ENCODE data around the gene APIP. TPM values are rescaled to one million over a fixed set of nuclear protein-coding genes. Genes with fewer than 3 reads are reported as not detected.

APIP gene
- total RNA-seq, 1 experiment from 2014 or later, result 42.6 TPM

GRCh38 chr11:34953955-34954354 is 37.8 kb upstream of the APIP start:
- Histone ChIP-seq H3K4me1 (ENCODE audit: control insufficient read depth, insufficient read depth, low read length) (no peaks in the 10 kb centered on the region), H3K36me3 (ENCODE audit: control insufficient read depth, insufficient read depth, low read length) (peaks cover 2% of the 10 kb centered on the region; the same call in 1 of the 2 replicates), H3K27ac (ENCODE audit: low read length) (peak overlapping the region; percentile 67; the same call in 1 of the 2 replicates), H3K27me3 (ENCODE audit: control insufficient read depth, insufficient read depth, low read length) (no peaks in the 10 kb centered on the region), H3K4me3 (ENCODE audit: low read depth in 2 of 2, low read length in 2 of 2) (no peak overlapping the region), H3K9me3 (ENCODE audit: control insufficient read depth, insufficient read depth, low read depth, low read length) (no peaks in the 10 kb centered on the region; the same call in 1 of the 2 replicates)
- ChIA-PET CTCF (no interaction called here), POLR2A (interaction anchor here (0.5 kb wide), 1 partner anchor 59 kb away, joined by 26 read pairs; no protein-coding TSS in a partner anchor)
- in situ Hi-C loops (cut with HindIII; ENCODE audit: low pct_unique_long_range_greater_than_20kb, low sequenced_read_pairs) (no loop called here), intact Hi-C loops (cut with micrococcal nuclease; ENCODE audit: unreplicated experiment) (no loop called here)
- no peak for DNase-seq (ENCODE audit: low read depth, low spot score)
- TF ChIP-seq TCF7L2 (IDR thresholded peaks at IDR 0.05; ENCODE audit: low read depth, low read length), result no peak
- TF ChIP-seq SIN3A (IDR thresholded peaks at IDR 0.05; ENCODE audit: borderline replicate concordance, insufficient read depth, low read depth, low read length), result no peak
- TF ChIP-seq CTCF (IDR thresholded peaks at IDR 0.05), result no peak
- TF ChIP-seq REST (IDR thresholded peaks at IDR 0.05; ENCODE audit: insufficient read depth in 1 of 2, low read depth in 2 of 2, low read length in 1 of 2), result no peak
- no peak for TF ChIP-seq POLR2AphosphoS5 (IDR thresholded peaks at IDR 0.05; ENCODE audit: low read depth, low read length)
- ATAC-seq, result no peak
- no TSS peak for BruUV-seq (replicated peaks)

- no peaks in the 10 kb centered on the region for H3K27me3 ChIP-seq (ENCODE audit: control insufficient read depth, insufficient read depth, low read length)
- no TSS peak for BruUV-seq (replicated peaks)
- no peak for ATAC-seq
- H3K4me1 ChIP-seq (ENCODE audit: control insufficient read depth, insufficient read depth, low read length), result peaks cover 9% of the 10 kb centered on the region; the same call in 1 of the 2 replicates
- no peak for TF ChIP-seq CTCF (IDR thresholded peaks at IDR 0.05)
- TF ChIP-seq REST (IDR thresholded peaks at IDR 0.05; ENCODE audit: insufficient read depth in 1 of 2, low read depth in 2 of 2, low read length in 1 of 2), result no peak
- TF ChIP-seq POLR2AphosphoS5 (IDR thresholded peaks at IDR 0.05; ENCODE audit: low read depth, low read length), result no peak
- no peak for TF ChIP-seq SIN3A (IDR thresholded peaks at IDR 0.05; ENCODE audit: borderline replicate concordance, insufficient read depth, low read depth, low read length)
- no peak for TF ChIP-seq TCF7L2 (IDR thresholded peaks at IDR 0.05; ENCODE audit: low read depth, low read length)
- no peak overlapping the region for H3K4me3 ChIP-seq (ENCODE audit: low read depth in 2 of 2, low read length in 2 of 2)
- H3K9me3 ChIP-seq (ENCODE audit: control insufficient read depth, insufficient read depth, low read depth, low read length), result peaks cover 12% of the 10 kb centered on the region; the same call in 1 of the 2 replicates
- in situ Hi-C loops (cut with HindIII; ENCODE audit: low pct_unique_long_range_greater_than_20kb, low sequenced_read_pairs), result no loop called here
- CTCF ChIA-PET, result interaction anchor here (0.7 kb wide), 2 partner anchors 22 to 280 kb away, joined by 3 to 4 read pairs; no protein-coding TSS in a partner anchor
- POLR2A ChIA-PET, result no interaction called here
- no peak overlapping the region for H3K27ac ChIP-seq (ENCODE audit: low read length)
- DNase-seq (ENCODE audit: low read depth, low spot score), result no peak
- peaks cover 2% of the 10 kb centered on the region; the same call in 1 of the 2 replicates for H3K36me3 ChIP-seq (ENCODE audit: control insufficient read depth, insufficient read depth, low read length)
- intact Hi-C loops (cut with micrococcal nuclease; ENCODE audit: unreplicated experiment), result no loop called here
Observed at GRCh38 chr11:34948696-34949095, 32.5 kb upstream of the APIP start.
